GM18873 (cell line): ENCODE measurements around the gene FOXP2.
"Not testable (repeated sequence)": the region's sequence is repeated elsewhere in the genome, so short reads cannot be mapped to it uniquely, and the experiment has no call there.

Source experiments
- ATAC-seq: cut with Tn5 transposase; IDR thresholded peaks from one replicate; pipeline ENCODE4 v1.9.1; 2021; ENCODE audit warnings: mild to moderate bottlenecking, moderate library complexity, moderate number of reproducible peaks; ENCODE audit not compliant: unreplicated experiment, low FRiP score

Gene FOXP2

DNA sequence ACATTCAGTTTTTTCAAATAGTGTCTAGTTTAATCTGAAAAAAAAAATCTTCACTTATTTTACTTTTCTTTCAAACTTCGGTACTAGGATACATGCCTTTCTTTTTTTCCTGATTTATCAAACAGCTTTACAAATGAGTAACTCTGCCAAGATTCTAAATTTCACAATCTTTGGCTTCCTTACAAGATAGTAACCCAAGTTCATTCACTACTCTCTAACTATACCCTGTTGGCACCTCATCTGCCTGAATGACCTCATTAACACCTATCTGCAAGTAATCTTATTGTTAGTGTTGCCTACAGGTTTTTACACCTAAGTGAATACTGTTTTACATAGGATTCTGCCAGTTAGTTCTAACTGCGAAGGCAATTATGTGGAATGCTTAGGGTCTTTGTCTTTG lies 159.8 kb downstream of the FOXP2 start:
- ATAC-seq: no peak

DNA sequence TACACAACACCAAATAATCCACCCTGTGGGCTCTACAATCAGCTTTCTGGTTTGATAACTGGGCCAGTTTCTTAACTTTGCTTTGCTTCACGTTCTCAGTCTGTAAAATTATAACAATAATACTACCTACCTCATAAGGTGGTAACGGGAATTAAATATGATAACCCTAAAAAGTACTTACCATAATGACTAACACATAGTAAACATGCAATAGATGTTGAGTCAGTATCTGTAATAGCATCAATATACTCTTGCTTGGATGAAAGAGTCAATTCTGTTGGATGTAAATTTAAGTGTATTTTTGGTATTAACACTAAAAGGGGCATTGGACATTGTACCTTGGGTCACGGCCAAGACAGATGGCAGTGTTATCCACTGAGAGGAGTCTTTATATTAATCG lies 160.5 kb downstream of the FOXP2 start:
- no peak for ATAC-seq

DNA sequence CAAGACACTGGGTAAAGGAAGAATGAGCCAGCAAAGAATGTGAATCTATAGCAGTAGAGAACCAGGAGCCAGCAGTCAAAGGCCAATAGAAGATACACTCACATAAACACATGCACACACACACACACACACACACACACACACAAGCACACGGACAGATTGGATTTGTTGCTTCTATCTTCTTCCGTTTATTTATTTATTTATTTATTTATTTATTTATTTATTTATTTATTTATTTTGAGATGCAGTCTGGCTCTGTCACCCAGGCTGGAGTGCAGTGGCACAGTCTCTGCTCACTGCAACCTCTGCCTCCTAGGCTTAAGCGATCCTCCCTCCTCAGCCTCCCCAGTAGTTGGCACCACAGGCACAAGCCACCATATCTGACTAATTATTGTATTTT lies 166.3 kb downstream of the FOXP2 start:
- not testable (repeated sequence) for ATAC-seq

DNA sequence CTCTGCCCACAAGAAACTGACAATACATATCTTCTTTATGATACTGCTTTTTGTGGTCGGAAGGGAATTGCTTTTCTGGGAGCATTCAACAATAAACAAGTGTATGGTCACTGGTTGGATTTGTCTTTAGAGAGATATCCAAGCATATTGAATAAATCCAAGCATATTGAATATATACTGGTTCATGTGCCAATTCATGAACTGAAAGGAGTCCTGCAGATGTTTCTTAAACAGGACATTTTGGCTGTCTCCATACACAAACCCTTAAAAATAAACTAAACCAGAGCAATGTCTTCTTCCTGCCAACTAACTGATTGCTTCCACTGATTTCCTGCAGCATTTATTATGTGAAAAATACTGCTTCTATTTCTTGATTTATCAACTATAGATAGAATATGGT lies 173.9 kb downstream of the FOXP2 start:
- no peak for ATAC-seq

DNA sequence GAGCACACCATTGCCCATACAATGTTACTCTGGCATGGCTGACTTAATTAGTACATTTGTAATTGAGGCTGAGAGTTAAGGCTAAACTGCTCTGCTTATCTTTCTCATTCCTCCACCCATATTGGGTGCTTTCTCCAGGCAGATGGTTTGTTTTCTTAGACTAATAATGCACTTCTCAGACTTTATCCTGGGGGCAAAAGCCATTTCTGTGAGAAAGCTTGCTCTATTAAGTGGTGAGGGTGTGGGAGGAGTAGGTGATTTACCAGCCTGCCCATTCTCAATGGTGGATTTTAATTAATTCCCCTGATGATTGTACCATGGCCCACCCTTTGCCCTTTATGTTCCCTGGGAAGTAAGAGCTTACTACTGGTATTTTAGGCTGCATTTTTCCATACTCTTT lies 174.8 kb downstream of the FOXP2 start:
- no peak for ATAC-seq

DNA sequence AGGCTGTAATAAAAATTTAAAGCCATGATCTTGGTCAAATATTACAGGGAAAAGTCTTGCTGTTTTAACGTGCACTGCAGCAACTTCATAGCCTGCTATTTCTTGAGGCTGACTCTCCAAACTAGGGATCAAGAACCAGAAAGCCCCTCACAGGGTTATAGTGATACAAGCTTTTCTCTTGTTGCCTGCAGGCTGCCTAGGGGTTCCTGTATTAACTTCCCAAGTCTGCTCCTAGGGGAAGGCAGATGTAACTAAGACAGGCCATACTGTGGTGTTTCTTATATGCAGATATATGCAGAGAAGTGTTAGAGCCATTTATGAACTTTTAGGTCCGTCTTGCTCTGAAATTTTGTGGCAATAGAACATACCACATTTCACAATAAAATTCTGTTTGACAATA lies 175.7 kb downstream of the FOXP2 start:
- ATAC-seq: no peak

DNA sequence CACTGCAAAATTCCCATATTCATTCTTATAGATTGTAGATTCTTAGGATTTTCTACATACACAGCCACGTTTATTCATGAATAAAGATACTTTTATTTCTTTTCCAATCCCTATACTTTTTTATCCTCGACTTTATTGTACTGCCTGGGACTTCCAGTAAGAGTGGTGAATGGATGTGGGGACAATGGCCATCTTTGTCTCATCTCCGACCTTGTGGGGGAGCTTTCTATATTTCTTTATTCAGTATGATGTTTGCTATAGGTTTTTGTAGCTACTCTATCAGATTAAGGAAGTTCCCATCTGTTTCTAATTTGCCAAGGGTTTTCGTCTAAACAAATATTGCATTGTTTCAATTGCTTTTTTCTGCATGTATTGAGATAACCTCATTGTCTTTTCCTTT lies 184.3 kb downstream of the FOXP2 start:
- no peak for ATAC-seq

DNA sequence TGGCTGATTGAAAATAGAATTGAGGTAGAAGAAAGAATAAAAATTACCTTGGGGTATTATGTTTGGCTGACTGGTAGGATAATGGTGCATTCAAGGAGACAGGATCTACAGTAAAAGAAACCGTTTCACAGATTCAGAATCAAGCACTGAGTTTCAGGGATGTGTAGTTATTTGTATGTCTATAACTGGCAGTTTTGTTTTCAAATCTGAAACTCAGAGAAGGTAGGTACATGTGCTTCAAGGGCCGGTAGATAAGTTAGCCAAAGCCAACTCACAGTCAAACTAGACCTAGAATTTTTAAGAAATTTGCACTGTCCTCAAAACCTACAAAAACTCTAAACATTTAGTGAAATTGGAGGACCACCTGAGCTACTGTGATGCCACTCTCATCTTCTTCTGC lies 191.5 kb downstream of the FOXP2 start:
- ATAC-seq: no peak

DNA sequence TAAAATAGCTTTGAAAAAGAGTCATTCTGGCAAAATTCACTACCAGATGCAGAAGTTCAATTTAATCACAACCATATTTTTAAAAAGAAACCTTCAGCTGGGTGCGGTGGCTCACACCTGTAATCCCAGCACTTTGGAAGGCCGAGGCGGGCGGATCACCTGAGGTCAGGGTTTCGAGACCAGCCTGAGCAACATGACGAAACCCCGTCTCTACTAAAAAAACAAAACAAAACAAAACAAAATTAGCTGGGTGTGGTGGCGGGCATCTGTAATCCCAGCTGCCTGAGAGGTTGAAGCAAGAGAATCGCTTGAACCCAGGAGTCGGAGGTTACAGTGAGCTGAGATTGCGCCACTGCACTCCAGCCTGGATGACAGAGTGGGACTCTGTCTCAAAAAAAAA lies 194.2 kb downstream of the FOXP2 start:
- not testable (repeated sequence) for ATAC-seq

DNA sequence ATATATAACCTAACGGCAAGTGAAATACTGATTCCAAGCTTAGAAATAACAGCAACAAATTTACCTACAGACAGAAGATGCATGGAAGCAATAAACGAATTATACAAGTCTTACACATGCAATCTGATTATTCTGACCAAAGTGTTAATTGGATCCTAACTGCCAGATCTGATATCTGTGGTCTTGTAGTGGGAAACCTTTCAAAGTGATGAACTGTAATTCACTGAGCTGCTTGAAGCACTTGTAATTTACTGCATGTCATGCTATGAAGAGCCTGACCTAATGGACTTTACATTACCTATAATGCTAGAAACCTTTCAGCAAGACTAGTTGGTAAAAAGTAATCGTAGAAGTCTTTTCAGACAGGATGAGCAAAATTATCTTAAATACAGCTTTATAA lies 205.6 kb downstream of the FOXP2 start:
- no peak for ATAC-seq

DNA sequence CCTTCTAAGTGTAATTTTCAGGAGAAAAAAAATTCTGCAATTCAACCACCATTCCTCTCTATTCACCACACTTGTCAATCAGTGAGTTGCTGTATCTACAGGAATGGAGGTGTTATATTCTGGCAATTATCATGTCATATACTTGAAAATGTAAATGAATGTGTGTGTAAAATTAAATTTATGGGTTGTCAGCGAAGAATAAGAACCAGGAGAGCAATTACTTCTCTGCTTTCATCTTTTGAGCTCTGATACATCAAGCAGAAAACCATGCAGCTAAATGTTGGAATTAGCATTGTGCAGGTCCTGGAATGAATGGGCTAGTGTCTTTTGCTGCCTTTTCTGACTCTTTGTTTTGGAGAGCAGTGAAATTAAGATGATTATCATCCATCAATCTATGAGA lies 207.6 kb downstream of the FOXP2 start:
- no peak for ATAC-seq

DNA sequence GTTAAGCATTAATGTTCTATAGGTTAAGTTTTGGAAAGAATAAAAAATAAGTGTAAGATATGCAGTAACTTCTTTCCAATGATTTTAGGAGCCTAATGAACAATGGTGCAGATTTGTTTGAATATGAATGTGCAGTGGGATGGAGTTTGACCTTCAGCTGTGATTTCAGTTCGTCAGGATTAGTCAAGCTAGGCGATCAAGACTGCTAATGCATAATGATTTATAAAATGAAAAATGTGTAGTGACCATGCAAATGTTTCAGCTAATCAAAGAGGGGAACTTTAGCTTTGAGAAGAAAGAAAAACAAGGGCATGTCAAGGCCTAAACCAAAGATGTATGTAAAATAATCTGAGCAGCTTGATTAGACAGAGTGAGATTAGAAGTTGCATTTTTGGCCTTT lies 208.5 kb downstream of the FOXP2 start:
- ATAC-seq: no peak

DNA sequence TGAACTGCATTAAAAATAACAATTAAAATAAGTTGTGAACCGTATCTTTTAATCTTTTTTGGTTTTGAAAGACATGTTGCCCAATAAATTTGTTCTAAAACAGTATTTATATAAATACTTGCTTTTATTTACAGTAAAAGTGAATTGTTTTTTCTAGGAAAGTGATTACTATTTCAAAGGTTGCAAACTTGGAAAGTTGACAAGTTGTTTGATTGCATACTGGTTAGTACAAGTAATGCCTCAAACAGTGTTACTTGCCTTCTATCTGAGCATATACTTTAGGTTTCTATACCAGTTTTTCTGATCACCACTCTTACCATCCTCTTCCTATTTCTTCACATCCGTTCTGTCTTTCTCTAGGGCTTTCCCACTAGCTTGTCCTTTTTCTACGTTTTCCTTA lies 212.6 kb downstream of the FOXP2 start:
- no peak for ATAC-seq

DNA sequence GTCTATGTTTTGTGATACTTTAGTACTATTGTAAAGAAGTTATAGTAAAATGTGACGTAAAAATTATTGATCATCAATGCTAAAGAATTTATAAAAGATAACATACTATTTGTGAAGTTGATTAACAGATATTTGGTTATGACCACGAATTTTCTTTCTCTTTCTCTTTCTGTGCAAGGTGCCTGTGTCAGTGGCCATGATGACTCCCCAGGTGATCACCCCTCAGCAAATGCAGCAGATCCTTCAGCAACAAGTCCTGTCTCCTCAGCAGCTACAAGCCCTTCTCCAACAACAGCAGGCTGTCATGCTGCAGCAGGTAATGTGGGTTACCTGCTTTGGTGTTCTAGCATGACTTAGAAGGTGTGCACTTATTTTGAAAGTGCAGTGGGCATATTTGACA lies 213.7 kb downstream of the FOXP2 start:
- ATAC-seq: no peak

DNA sequence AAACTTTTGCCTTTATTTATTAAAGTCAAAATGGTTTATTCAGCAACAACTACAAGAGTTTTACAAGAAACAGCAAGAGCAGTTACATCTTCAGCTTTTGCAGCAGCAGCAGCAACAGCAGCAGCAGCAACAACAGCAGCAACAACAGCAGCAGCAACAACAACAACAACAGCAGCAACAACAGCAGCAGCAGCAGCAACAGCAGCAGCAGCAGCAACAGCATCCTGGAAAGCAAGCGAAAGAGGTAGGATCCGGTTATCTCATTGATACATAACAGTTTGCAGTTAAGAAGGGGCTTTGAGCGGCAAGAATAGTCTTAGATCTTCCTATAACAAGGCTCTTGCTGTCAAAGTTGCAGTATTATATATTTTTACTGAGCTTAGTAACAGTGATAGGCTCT lies 215.1 kb downstream of the FOXP2 start:
- ATAC-seq: no peak

DNA sequence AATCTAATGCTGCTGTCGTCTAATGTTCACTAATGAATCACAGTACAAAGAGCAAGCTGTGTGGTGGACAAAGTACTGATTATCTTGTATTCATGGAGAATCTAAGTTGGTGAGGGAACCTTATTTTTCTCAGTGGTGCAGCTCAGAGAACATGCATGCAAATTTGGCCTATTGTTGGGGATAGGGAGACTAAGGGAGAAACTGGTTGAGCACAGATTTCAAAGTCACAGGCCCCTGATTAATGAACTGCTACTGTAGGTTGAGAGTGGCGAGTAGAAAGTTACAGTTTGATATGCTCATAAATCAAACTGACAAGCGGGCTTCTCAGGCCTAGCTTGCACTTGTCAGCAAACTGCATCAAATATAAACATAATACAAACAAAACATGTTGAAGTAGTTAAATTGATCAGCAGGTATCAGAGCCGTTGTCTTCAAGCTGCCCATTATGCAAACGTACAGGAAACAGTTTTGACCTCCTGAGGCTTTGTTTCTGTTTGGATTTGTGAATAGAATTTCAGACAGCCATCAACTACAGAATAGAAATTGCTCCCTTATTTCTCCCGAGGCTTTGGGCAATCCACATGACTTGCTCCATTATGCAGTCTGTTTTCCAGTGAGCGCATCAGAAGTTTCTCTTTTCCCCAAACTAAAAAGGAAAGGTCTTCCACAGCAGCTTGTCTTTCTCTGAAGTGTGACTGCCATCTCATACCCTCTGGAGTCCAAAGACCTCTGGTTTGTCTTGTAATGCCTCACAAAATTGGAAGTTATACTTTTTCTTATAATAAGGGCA lies 215.8 kb downstream of the FOXP2 start:
- ATAC-seq: no peak

DNA sequence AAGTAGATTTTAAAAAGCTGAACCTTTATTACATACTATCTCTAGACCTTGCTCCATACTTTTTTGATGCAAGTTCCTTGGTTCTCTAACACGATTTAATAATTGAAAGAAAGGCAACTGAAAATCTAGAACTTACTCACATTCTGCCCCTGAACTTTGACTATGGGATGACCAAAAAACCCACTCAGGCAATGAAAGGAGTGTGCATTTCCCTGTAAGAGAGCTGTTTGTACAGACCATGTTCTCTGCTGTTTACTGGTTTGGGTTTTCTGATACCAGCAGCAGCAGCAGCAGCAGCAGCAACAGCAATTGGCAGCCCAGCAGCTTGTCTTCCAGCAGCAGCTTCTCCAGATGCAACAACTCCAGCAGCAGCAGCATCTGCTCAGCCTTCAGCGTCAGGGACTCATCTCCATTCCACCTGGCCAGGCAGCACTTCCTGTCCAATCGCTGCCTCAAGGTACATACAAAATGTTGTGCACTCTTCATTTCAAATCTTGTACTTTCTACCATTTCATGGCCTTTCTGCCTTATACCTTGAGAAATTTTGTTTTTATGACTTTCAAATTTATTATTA lies 216.7 kb downstream of the FOXP2 start:
- ATAC-seq: no peak

DNA sequence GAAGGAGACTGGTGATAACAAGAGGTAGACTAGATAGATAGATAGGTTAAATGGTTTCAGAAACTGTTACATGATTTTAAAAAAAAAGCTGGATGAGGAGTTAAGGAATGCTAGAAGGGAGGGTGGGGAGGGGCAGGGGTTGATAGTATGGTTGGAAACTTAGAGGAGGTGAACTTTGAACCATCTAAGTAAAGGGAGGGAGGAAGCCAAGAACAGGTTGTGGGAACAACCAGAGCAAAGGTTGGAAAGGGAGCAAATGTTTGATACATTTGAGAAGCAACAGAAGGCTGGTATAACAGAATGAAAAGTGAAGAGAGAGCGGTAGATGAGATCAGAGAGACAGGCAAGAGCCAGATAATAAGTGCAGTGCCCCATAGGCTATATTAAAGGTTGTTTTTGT lies 224.8 kb downstream of the FOXP2 start:
- ATAC-seq: no peak

DNA sequence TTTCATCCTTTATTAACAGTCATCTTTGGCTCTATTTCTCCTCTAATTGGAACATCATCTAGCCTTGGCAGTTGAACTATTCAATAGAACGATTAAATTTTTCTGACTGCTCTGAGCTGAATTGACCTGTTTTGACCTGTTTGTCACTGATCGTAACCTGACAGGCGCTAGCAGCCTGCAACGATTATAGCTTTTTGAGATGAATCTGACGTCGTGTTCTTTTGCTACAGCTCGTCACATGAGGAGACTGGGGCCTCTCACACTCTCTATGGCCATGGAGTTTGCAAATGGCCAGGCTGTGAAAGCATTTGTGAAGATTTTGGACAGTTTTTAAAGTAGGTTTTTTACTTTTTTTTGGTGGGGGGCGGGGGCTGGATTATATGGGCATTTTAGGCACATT lies 229.8 kb downstream of the FOXP2 start:
- ATAC-seq: no peak

DNA sequence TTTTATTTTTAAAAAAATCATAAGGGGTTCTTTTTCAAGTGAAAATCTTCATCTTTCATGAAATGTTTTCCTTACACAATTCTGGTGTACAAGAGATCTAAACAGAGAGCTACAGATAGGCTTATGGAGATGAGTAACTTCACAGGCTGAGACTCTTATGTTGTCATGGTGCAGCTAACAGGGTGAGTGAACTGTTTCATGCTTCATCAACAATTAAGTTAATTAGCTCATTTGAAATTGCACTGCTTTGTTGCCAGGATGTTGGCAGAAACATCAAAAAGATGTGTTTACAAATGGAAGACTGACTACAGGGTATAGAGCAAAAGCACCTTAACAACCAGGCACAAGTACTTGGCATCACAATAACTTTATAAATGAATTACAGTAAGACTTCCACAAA lies 230.8 kb downstream of the FOXP2 start:
- ATAC-seq: no peak

DNA sequence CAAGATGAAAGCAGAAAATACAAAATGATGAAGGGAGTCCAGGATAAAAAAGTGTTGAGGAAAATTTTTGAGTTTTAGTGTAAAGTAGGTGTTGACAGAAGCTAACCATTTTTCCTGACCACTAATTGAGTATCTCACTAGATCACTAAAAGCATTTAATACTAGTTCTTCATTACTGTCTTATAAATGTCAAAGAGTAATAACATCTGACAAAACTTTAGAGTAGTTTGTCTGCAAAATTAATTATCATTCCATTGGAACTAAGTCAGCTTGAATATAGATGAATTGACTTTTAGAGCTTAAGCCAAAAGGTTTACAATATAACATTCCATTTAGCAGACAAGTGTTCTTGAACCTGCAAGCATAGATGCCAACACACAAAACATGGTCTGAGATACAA lies 232.9 kb downstream of the FOXP2 start:
- no peak for ATAC-seq

DNA sequence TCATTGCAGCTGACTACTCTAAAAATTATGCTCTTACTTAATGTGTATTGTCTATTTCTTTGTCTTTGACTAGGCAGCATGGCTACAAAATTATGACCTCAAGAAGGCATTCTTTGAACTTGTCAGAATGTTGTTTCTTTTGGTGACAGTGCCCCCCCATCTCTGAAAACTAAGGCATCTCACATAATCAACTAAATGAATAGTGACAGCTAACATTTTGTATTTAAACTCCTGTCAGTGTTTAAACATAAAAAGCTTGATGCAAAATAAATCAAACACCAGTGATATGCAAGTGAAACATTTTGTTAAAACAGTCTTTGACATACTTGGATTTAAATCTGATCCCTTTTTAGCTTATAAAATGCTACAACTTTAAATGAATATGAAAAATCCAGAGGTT lies 233.5 kb downstream of the FOXP2 start:
- ATAC-seq: no peak

DNA sequence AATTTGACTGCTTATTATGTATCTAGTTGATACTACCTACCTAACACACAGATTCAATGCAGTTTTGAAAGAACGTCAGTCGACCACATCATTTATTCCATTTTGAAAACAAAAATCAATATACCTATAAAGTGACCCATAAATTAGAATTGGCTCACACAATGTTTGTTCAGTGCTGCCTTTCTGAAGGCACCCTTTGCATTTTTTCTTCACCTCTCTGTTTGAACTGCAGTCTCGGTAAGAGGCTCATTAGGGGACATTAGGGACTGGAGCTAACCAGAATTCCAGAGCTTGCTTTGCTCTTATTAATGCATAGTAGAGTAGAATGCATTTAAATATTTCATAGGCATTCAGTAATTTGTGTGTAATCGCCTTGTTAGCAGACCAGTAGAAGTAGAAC lies 234.1 kb downstream of the FOXP2 start:
- no peak for ATAC-seq
